Stimulated activated CD4-positive, alpha-beta T cell treated with anti-CD3 and anti-CD28 coated beads, Interleukin-15, amount 100 ng/mL, for 1 hour (primary cell): ENCODE results near the gene SLC39A11.
"Not testable (repeated sequence)": the region's sequence is repeated elsewhere in the genome, so short reads cannot be mapped to it uniquely, and the experiment has no call there.

Experiments
- DNase-seq, 2 donors: peaks; one replicate each; pipeline ENCODE4 v3.0.0-alpha.2; 2020; ENCODE audit warnings: low read depth in 1 of 2, low spot score in 1 of 2

Gene SLC39A11

GRCh38 chr17:72952220-72952619, 140.3 kb downstream of the SLC39A11 start:
- no peak for DNase-seq

DNA sequence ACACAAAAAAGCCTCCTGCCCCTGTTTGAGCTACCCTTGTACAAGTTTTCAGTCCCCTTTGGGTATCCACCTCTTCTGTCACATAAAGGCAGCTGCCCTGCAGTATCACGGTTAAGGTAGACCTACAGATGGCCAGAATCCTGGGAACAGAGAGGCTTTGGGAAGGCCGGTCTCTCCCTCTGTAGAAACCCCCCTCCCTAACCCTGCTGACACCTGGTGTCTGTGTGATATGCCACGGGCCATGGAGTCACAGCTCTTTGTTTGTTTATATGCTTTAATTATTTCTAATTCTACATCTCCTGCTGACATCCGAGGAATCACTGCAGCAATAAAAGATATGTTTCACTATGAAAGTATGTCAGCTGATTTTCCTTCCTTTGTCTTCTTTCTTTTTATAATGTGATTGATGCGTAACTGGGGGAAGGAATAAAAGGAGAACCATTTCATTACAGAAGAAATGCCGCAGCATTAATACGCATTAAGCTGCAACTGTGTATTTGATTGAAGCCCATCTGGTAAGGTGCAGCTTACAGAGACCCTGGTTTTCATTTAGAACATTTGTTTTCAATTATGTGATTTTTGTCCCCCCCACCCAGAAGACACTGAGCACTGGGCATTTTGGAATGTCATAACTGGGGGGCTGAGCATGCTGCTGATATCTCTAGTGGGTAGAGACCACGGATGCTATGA, 142.1 kb downstream of the SLC39A11 start:
- DNase-seq: no peak

- no peak for DNase-seq
Observed at GRCh38 chr17:72948115-72948514, 144.4 kb downstream of the SLC39A11 start.

GRCh38 chr17:72947475-72947874, 145.0 kb downstream of the SLC39A11 start:
- no peak for DNase-seq

DNA sequence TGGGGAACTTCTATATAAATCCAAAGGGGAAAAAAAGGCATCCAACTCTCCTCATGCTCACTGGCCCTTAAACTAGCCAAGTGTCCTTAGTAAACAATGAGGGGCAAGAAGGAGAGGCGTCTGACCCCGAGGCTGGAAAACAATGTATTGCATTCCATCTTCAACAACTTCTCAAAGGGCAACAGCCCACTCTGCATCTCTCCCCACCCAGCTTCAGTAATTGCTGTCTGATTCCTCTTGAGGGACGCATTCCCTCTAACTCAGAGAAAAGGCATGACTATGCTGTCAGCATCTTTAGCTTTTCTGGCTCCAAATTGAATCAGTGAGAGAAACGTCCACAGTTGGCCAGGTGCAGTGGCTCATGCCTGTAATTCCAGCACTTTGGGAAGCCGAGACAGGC, 145.8 kb downstream of the SLC39A11 start:
- no peak for DNase-seq

- DNase-seq: no peak
Observed at GRCh38 chr17:72946156-72946555, 146.3 kb downstream of the SLC39A11 start.

- DNase-seq: no peak
Observed at GRCh38 chr17:72945473-72945872, 147.0 kb downstream of the SLC39A11 start.

- DNase-seq: no peak
Observed at GRCh38 chr17:72943826-72944689, 148.4 kb downstream of the SLC39A11 start.

- no peak for DNase-seq
Observed at GRCh38 chr17:72942579-72942978, 149.9 kb downstream of the SLC39A11 start.

DNA sequence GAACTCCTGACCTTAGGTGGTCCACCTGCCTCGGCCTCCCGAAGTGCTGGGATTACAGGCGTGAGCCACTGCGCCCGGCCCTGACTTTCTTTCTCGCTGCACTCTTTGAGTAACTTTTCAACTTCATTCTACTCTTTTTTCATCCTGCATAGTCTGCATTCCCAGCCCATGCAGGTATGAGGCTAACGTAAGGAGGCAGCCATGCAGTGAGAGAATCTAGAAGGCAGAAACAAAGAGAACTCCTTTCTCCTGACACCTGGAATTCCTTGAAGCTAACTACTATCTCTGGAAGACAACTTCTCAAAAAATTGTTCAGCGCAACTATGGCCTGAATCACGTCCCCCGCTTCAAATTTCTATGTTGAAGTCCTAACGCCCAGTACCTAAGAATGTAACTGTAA, 152.0 kb downstream of the SLC39A11 start:
- no peak for DNase-seq

DNA sequence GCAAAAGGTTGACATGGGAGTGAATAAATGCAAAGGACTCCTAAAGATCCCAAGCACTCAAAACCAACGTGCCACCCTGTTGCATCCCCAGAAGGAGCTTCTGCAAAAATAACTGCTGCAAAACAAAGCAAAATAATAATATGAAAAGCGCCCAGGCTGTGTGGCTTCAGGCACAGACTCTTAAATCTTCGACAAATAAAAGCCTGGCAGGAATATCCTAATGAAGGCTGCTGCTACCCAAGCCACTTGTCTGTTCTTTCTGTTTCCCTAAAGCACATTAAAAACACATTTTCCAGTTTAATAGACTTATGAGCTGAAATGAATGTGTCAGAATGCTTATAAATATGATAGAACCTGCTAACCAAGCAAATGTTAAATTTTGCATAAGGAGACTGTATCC, 154.0 kb downstream of the SLC39A11 start:
- no peak for DNase-seq

GRCh38 chr17:72937707-72938106, 154.8 kb downstream of the SLC39A11 start:
- no peak for DNase-seq

DNA sequence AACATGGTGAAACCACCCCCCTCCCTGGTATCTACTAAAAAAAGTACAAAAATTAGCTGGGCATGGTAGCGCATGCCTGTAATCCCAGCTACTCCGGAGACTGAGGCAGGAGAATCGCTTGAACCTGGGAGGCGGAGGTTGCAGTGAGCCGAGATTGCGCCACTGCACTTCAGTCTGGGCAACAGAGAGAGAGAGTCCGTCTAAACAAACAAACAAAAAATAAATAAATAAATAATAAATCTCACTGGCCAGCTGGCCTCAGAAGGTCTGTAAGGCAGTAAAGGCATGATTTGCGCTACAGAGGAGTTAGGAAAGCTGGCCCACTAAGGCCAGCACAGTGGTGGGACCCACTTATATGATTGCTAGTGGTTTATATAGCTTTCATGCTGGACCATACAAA, 155.2 kb downstream of the SLC39A11 start:
- DNase-seq: not testable (repeated sequence)

DNA sequence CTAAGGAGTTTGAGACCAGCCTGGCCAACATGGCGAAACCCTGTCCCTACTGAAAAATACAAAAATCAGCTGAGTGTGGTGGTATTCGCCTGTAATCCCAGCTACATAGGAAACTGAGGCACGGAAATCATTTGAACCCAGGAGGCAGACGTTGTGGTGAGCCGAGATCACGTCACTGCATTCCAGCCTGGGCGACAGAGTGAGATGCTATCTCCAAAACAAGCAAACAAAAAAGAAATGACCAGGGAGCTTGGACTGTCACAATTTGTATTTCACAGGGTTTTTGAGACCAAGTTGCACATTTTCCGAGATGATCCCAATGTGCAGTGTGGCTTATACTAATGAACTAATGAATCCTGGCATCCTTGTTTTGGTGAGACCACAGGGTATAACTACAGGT, 156.5 kb downstream of the SLC39A11 start:
- DNase-seq: no peak

DNA sequence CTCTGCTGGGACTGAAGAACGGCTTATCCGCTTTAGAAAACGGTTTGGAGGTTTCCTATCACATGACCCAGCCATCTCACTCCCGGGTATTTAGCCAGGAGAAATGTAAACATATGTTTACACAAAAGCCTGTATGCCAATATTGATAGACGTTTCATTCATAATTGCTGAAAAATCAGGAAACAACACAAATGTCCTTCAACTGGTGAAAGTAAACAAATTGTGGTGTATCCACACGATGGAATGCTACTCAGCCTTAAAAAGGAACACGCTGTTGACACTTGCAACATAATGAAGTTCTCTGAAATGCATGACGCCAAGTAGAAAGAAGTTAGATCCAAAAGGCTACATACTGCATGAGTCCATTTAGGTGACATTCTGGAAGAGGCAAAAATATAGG, 157.6 kb downstream of the SLC39A11 start:
- no peak for DNase-seq

GRCh38 chr17:72931635-72932034, 160.9 kb downstream of the SLC39A11 start:
- no peak for DNase-seq

DNA sequence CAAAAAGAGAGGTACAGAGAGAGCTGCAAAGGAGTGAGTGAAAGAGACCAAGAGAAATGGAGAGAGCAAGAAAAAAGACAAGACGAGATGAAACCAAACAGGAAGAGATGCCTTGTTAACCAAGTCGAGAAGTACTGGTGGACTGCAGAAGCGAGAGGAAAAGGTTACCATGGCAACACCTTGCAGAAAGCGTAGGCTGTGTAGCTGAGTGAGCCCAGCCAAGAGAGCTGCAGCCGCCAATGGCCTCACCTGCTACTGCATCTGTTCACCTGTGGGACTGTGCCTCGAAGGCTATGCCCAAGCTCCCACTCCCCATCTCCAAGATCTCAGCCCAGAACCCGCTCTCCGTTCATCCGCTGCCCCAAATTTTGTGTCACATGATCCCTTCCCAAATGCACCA, 161.3 kb downstream of the SLC39A11 start:
- no peak for DNase-seq

DNA sequence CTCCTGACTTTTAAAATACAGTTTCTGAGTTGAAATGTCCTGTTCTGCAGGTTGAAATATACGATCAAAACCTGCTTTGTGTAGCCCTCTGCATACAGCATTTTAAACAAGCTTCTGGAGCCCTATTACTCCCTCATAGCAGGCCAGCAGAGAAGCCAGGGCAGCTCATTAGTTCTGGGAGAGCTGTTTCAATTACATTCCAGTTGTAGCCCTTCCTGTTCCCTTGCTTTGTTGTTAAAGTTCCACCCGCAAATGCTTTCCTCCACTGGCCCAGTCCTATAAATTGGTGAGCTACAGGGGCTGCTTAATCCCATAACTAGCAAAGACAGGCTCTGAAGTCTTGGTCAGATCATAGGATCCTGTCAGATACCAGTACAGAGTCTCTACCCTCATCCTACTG, 162.5 kb downstream of the SLC39A11 start:
- no peak for DNase-seq

DNA sequence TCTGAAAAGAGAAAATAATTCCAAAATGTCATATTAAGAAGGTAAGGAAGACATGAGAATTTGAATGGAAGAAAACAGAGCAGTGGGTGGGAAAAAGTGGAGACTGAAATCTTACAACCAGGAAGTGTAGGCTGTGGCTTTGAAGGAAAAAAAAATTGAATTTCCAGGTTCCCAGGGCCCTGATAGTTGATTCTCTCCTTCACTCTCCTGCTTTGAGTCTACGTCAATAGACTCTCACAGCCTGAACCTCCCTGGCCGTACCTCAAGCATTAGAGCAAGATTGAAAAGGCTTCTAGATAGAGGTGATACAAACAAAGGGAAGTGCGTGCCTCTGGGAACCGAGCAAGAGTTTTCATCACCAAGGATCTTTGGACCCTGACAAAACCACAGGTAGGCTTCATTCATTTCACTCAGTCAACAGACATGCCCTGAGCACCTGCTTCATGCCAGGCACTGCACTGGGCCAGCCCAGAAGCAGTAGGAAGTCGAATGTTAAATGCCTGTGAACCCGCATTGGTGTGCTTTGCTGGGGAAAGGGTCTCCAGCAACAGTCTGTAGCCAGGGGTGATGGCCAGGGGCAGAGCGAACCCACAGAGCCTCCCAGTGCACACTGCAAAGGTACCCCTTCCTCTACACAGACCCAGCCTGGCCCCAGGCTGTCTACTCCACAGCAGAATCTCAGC, 163.9 kb downstream of the SLC39A11 start:
- DNase-seq: no peak

DNA sequence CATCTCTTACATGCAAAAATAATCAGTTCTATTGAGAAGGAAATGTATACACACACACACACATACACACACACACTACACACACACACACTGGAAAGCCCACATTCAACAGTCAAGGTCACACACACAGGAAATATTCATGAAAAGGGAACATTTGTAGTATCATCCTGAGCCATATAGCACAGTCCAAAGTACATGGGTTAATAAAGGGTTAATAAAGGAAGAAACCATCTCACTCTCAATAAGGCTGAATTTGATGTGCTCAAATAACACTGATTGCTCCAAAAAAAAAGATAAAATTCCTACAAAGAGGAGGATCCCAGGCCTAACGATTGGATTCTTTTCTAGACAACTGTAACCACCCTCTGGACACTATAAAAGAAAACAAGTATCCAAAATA, 164.7 kb downstream of the SLC39A11 start:
- DNase-seq: no peak

- DNase-seq: no peak
Observed at GRCh38 chr17:72927146-72927545, 165.3 kb downstream of the SLC39A11 start.

DNA sequence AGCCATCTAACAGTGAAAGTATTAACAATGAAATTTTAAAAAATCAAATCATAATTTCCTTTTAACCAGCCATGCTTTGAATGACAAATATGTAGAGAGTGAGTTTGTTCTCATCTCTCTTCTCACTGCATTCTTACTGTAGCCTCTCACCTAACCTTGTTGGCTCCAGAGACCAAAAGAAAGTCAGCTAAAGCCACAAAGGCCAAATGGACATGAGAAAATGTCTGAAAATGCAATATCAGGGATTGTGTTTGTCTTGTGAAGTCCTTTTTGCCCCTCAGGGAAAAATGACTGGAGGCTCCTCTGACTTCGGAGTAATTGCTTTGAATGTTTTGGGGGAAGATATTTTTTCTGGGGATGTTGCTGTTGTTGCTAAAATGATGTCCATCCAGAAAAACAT, 166.3 kb downstream of the SLC39A11 start:
- no peak for DNase-seq
